Measurements from ENCODE around the gene DNAJB9. TPM values are rescaled to one million over a fixed set of nuclear protein-coding genes. Genes with fewer than 3 reads are reported as not detected.
A peak's percentile ranks its signal among the peaks of the same experiment; 100 is the strongest.

DNAJB9 gene
- total and polyA plus RNA-seq, 4 donors = 27.6 to 164 (median 49.4) TPM

GRCh38 chr7:108522780-108523179 is 46.9 kb upstream of the DNAJB9 start:
- TF ChIP-seq FOXA1 (IDR thresholded peaks at IDR 0.05) = no peak
- TF ChIP-seq REST (IDR thresholded peaks at IDR 0.05) = no peak
- TF ChIP-seq RAD21 (IDR thresholded peaks at IDR 0.05) = no peak
- TF ChIP-seq YY1 (IDR thresholded peaks at IDR 0.05) = no peak
- TF ChIP-seq FOXA2 (IDR thresholded peaks at IDR 0.05) = no peak
- TF ChIP-seq NR2F2 (IDR thresholded peaks at IDR 0.05) = no peak
- no peak for TF ChIP-seq TAF1 (conservative IDR thresholded peaks at IDR 0.05)
- no peak for TF ChIP-seq HNF4A (conservative IDR thresholded peaks at IDR 0.05)
- no peak overlapping the region for H3K27ac ChIP-seq (ENCODE audit: low read depth in 1 of 2, low read length in 2 of 2)
- DNase-seq (ENCODE audit: low spot score) = no peak
- no peak overlapping the region for H3K4me3 ChIP-seq (ENCODE audit: low read depth in 1 of 3, low read length in 3 of 3)
- H3K4me1 ChIP-seq (ENCODE audit: control insufficient read depth in 4 of 4, insufficient read depth in 4 of 4, low read length in 3 of 4) = peaks cover 3 to 27% (median 14%) of the 10 kb centered on the region in 4 donors
- no peaks in the 10 kb centered on the region for H3K27me3 ChIP-seq (ENCODE audit: control insufficient read depth in 4 of 4, insufficient read depth in 4 of 4, low read length in 3 of 4)
- no peak overlapping the region for H3K9ac ChIP-seq (ENCODE audit: low read depth in 1 of 2, low read length in 2 of 2)
- WGBS = 95% methylated on average over 2 of the region's 2 CpGs
- H3K36me3 ChIP-seq (ENCODE audit: control insufficient read depth in 4 of 4, insufficient read depth in 3 of 4, low read depth in 1 of 4, low read length in 3 of 4) = peaks cover 0 to 6% (median 5%) of the 10 kb centered on the region in 4 donors
- H3K9me3 ChIP-seq (ENCODE audit: control insufficient read depth in 4 of 4, low read length in 3 of 4) = peaks cover 0 to 1% (median 0%) of the 10 kb centered on the region in 4 donors

GRCh38 chr7:108525327-108525984 is 44.2 kb upstream of the DNAJB9 start:
- TF ChIP-seq JUND (IDR thresholded peaks at IDR 0.05) = peak; percentile 28 to 62
- TF ChIP-seq HNF4A (conservative IDR thresholded peaks at IDR 0.05) = peak; percentile 25 to 52
- TF ChIP-seq ATF3 (IDR thresholded peaks at IDR 0.05) = no peak
- no peak for TF ChIP-seq NR2F2 (IDR thresholded peaks at IDR 0.05)
- TF ChIP-seq FOXA2 (IDR thresholded peaks at IDR 0.05) = no peak
- peak; percentile 92 for TF ChIP-seq TAF1 (conservative IDR thresholded peaks at IDR 0.05)
- no peak for TF ChIP-seq ZBTB33 (IDR thresholded peaks at IDR 0.05)
- no peak for TF ChIP-seq CTCF (IDR thresholded peaks at IDR 0.05; ENCODE audit: low read depth, low read length, missing input control)
- peak; percentile 59 for TF ChIP-seq REST (IDR thresholded peaks at IDR 0.05)
- no peak for TF ChIP-seq YY1 (IDR thresholded peaks at IDR 0.05)
- TF ChIP-seq GABPA (IDR thresholded peaks at IDR 0.05 in 1 of 2, conservative IDR thresholded peaks at IDR 0.05 in 1 of 2) = no peak
- no peak for DNase-seq (ENCODE audit: low spot score)
- peaks cover 3 to 27% (median 14%) of the 10 kb centered on the region in 4 donors for H3K4me1 ChIP-seq (ENCODE audit: control insufficient read depth in 4 of 4, insufficient read depth in 4 of 4, low read length in 3 of 4)
- peak overlapping the region; percentile 93 to 99 for H3K9ac ChIP-seq (ENCODE audit: low read depth in 1 of 2, low read length in 2 of 2)
- H3K9me3 ChIP-seq (ENCODE audit: control insufficient read depth in 4 of 4, low read length in 3 of 4) = no peaks in the 10 kb centered on the region
- no peaks in the 10 kb centered on the region for H3K36me3 ChIP-seq (ENCODE audit: control insufficient read depth in 4 of 4, insufficient read depth in 3 of 4, low read depth in 1 of 4, low read length in 3 of 4)
- 1% methylated on average over 22 of the region's 22 CpGs for WGBS
- no peaks in the 10 kb centered on the region for H3K27me3 ChIP-seq (ENCODE audit: control insufficient read depth in 4 of 4, insufficient read depth in 4 of 4, low read length in 3 of 4)
- peak overlapping the region; percentile 59 to 97 (median 82) for H3K4me3 ChIP-seq (ENCODE audit: low read depth in 1 of 3, low read length in 3 of 3)
- peak overlapping the region; percentile 97 to 100 for H3K27ac ChIP-seq (ENCODE audit: low read depth in 1 of 2, low read length in 2 of 2)
